Activated CD4-positive, alpha-beta memory T cell treated with anti-CD3 and anti-CD28 coated beads for 36 hours (primary cell): ENCODE measurements around the gene OR10V1. TPM values are rescaled to one million over a fixed set of nuclear protein-coding genes. Genes with fewer than 3 reads are reported as not detected.

Experiments
- CTCF ChIA-PET: fragments of 350-600 bp; sonication (Branson Sonifier 250); formaldehyde crosslinking; loops from one replicate; lab custom pipeline; 2021; ENCODE audit warnings: antibody characterized with exemption, inconsistent platforms; lab: Charles Lee
- POLR2A ChIA-PET: fragments of 350-600 bp; sonication (Branson Sonifier 250); formaldehyde crosslinking; loops from one replicate; lab custom pipeline; 2021; ENCODE audit warnings: antibody characterized with exemption; lab: Charles Lee
- DNase-seq: peaks from one replicate; pipeline ENCODE4 v3.0.0-alpha.2; 2020
- H3K27ac Mint-ChIP-seq: one replicate; pipeline ENCODE4 v1.8.0; 2021; ENCODE audit warnings: mixed read lengths
- H3K27me3 Mint-ChIP-seq: one replicate; pipeline ENCODE4 v1.8.0; 2021; ENCODE audit warnings: mixed read lengths
- H3K36me3 Mint-ChIP-seq: one replicate; pipeline ENCODE4 v1.8.0; 2021; ENCODE audit warnings: mixed read lengths
- H3K4me1 Mint-ChIP-seq: one replicate; pipeline ENCODE4 v1.8.0; 2021; ENCODE audit warnings: low read depth, mixed read lengths
- H3K4me3 Mint-ChIP-seq: one replicate; pipeline ENCODE4 v1.8.0; 2021; ENCODE audit warnings: mild to moderate bottlenecking, mixed read lengths
- H3K9me3 Mint-ChIP-seq: one replicate; pipeline ENCODE4 v1.8.0; 2021; ENCODE audit warnings: mixed read lengths
- intact Hi-C: fragments of 100-400 bp; cut with micrococcal nuclease; formaldehyde crosslinking; loops from one replicate; pipeline ENCODE4 v1.15.1; 2023
- total RNA-seq, 2 experiments: library from RNA; stranded (reverse); gene quantifications; one replicate each; pipeline ENCODE4 v1.2.3, GENCODE V29; 2021

Gene OR10V1
- total RNA-seq, 2 experiments from 2014 or later = not detected

GRCh38 chr11:59678813-59679165, 34.9 kb downstream of the OR10V1 start:
- POLR2A ChIA-PET = no interaction called here
- CTCF ChIA-PET = no interaction called here
- Mint-ChIP-seq H3K36me3 (no peaks in the 10 kb centered on the region), H3K4me1 (no peaks in the 10 kb centered on the region), H3K4me3 (no peak overlapping the region), H3K27ac (no peak overlapping the region), H3K9me3 (no peaks in the 10 kb centered on the region), H3K27me3 (peaks cover 9% of the 10 kb centered on the region)
- intact Hi-C loops = no loop called here
- DNase-seq = no peak

- CTCF ChIA-PET = interaction anchor here (1.3 to 1.4 kb wide), 2 partner anchors 9 to 13 kb away, joined by 3 to 5 read pairs; partner anchors contain the start of gene PATL1
- DNase-seq = no peak
Measured at GRCh38 chr11:59678118-59678812, 35.4 kb downstream of the OR10V1 start.

GRCh38 chr11:59676205-59676604, 37.4 kb downstream of the OR10V1 start:
- ChIA-PET POLR2A (no interaction called here), CTCF (no interaction called here)
- no peak overlapping the region for H3K27ac Mint-ChIP-seq
- H3K36me3 Mint-ChIP-seq = no peaks in the 10 kb centered on the region
- intact Hi-C loops = no loop called here
- no peaks in the 10 kb centered on the region for H3K4me1 Mint-ChIP-seq
- H3K27me3 Mint-ChIP-seq = peaks cover 2% of the 10 kb centered on the region
- DNase-seq = no peak
- no peak overlapping the region for H3K4me3 Mint-ChIP-seq
- H3K9me3 Mint-ChIP-seq = no peaks in the 10 kb centered on the region

More at GRCh38 chr11:59678118-59678812, 35.4 kb downstream of the OR10V1 start:
- Mint-ChIP-seq H3K27me3 (peaks cover 9% of the 10 kb centered on the region), H3K36me3 (no peaks in the 10 kb centered on the region), H3K9me3 (no peaks in the 10 kb centered on the region), H3K4me1 (no peaks in the 10 kb centered on the region), H3K27ac (no peak overlapping the region), H3K4me3 (no peak overlapping the region)
- POLR2A ChIA-PET = interaction anchor here (1.2 kb wide), 1 partner anchor 12 kb away, joined by 4 read pairs; no protein-coding TSS in a partner anchor
- intact Hi-C loops = no loop called here

GRCh38 chr11:59674291-59674690, 39.4 kb downstream of the OR10V1 start:
- H3K27ac Mint-ChIP-seq = no peak overlapping the region
- ChIA-PET POLR2A (no interaction called here), CTCF (interaction anchor here (0.9 kb wide), 1 partner anchor 8 kb away, joined by 3 read pairs; no protein-coding TSS in a partner anchor)
- H3K9me3 Mint-ChIP-seq = no peaks in the 10 kb centered on the region
- intact Hi-C loops = no loop called here
- H3K27me3 Mint-ChIP-seq = peaks cover 2% of the 10 kb centered on the region
- H3K4me3 Mint-ChIP-seq = no peak overlapping the region
- H3K4me1 Mint-ChIP-seq = peaks cover 8% of the 10 kb centered on the region
- no peak for DNase-seq
- H3K36me3 Mint-ChIP-seq = no peaks in the 10 kb centered on the region

- ChIA-PET POLR2A (no interaction called here), CTCF (interaction anchor here (0.9 kb wide), 1 partner anchor 9 kb away, joined by 3 read pairs; no protein-coding TSS in a partner anchor)
- Mint-ChIP-seq H3K36me3 (no peaks in the 10 kb centered on the region), H3K4me1 (peaks cover 8% of the 10 kb centered on the region), H3K4me3 (no peak overlapping the region), H3K27ac (no peak overlapping the region), H3K9me3 (no peaks in the 10 kb centered on the region), H3K27me3 (no peaks in the 10 kb centered on the region)
- no peak for DNase-seq
- intact Hi-C loops = no loop called here
Measured at GRCh38 chr11:59673291-59673690, 40.4 kb downstream of the OR10V1 start.

GRCh38 chr11:59671471-59671870, 42.2 kb downstream of the OR10V1 start:
- H3K9me3 Mint-ChIP-seq = no peaks in the 10 kb centered on the region
- ChIA-PET CTCF (interaction anchor here (0.5 to 1.4 kb wide), 3 partner anchors 130 to 134 kb away, joined by 3 to 5 read pairs (median 4); no protein-coding TSS in a partner anchor), POLR2A (no interaction called here)
- no peak overlapping the region for H3K4me3 Mint-ChIP-seq
- intact Hi-C loops = no loop called here
- no peak overlapping the region for H3K27ac Mint-ChIP-seq
- H3K36me3 Mint-ChIP-seq = peaks cover 11% of the 10 kb centered on the region
- H3K27me3 Mint-ChIP-seq = no peaks in the 10 kb centered on the region
- DNase-seq = no peak
- peaks cover 25% of the 10 kb centered on the region for H3K4me1 Mint-ChIP-seq

- peaks cover 36% of the 10 kb centered on the region for H3K4me1 Mint-ChIP-seq
- ChIA-PET POLR2A (interaction anchor here (0.6 to 2.0 kb wide), 8 partner anchors 24 to 1149 kb away, joined by 3 to 23 read pairs (median 4); partner anchors contain the start of gene OSBP), CTCF (interaction anchor here (0.6 to 2.0 kb wide), 8 partner anchors 8 to 132 kb away, joined by 3 to 12 read pairs (median 5); partner anchors contain the start of gene OSBP)
- H3K4me3 Mint-ChIP-seq = peak overlapping the region; percentile 95
- H3K9me3 Mint-ChIP-seq = no peaks in the 10 kb centered on the region
- peaks cover 21% of the 10 kb centered on the region for H3K36me3 Mint-ChIP-seq
- H3K27me3 Mint-ChIP-seq = no peaks in the 10 kb centered on the region
- intact Hi-C loops = loop anchor here (1.0 to 10.0 kb wide), 7 partner anchors 53 to 1091 kb away; partner anchors contain the start of genes FAM111A, MRPL16 and ZFP91
- DNase-seq = no peak
- H3K27ac Mint-ChIP-seq = peak overlapping the region; percentile 97
Measured at GRCh38 chr11:59669611-59670009, 44.0 kb downstream of the OR10V1 start.

GRCh38 chr11:59668950-59669610, 44.6 kb downstream of the OR10V1 start, which contains the start of gene PATL1:
TSS of gene PATL1 (minus strand) at chr11:59669037. CDS start at chr11:59668895, 142 bp downstream.
- peaks cover 39% of the 10 kb centered on the region for H3K4me1 Mint-ChIP-seq
- peak within 1 kb of the TSS; percentile 97 for H3K27ac Mint-ChIP-seq
- peak; percentile 99 for DNase-seq
- ChIA-PET CTCF (interaction anchor here (0.6 to 2.0 kb wide), 8 partner anchors 8 to 132 kb away, joined by 3 to 12 read pairs (median 5); partner anchors contain the start of gene OSBP), POLR2A (interaction anchor here (0.6 to 2.0 kb wide), 7 partner anchors 23 to 1150 kb away, joined by 3 to 23 read pairs (median 4); partner anchors contain the start of gene OSBP)
- peaks cover 24% of the 10 kb centered on the region for H3K36me3 Mint-ChIP-seq
- peak within 1 kb of the TSS; percentile 95 for H3K4me3 Mint-ChIP-seq
- H3K9me3 Mint-ChIP-seq = no peaks in the 10 kb centered on the region
- intact Hi-C loops = loop anchor here (1.0 to 10.0 kb wide), 7 partner anchors 53 to 1090 kb away; partner anchors contain the start of genes FAM111A, MRPL16 and ZFP91
- no peaks in the 10 kb centered on the region for H3K27me3 Mint-ChIP-seq

- peak overlapping the region; percentile 92 for H3K27ac Mint-ChIP-seq
- H3K27me3 Mint-ChIP-seq = no peaks in the 10 kb centered on the region
- CTCF ChIA-PET = interaction anchor here (0.9 to 2.0 kb wide), 7 partner anchors 9 to 133 kb away, joined by 3 to 12 read pairs (median 5); partner anchors contain the start of gene OSBP
- DNase-seq = peak; percentile 81
- intact Hi-C loops = loop anchor here (2.0 to 10.0 kb wide), 3 partner anchors 131 to 1090 kb away; partner anchors contain the start of genes FAM111A and ZFP91
- H3K4me3 Mint-ChIP-seq = peak overlapping the region; percentile 88
- H3K9me3 Mint-ChIP-seq = no peaks in the 10 kb centered on the region
- POLR2A ChIA-PET = interaction anchor here (0.9 to 2.0 kb wide), 6 partner anchors 15 to 108 kb away, joined by 3 to 23 read pairs (median 4); partner anchors contain the start of gene OSBP
- peaks cover 26% of the 10 kb centered on the region for H3K36me3 Mint-ChIP-seq
- peaks cover 39% of the 10 kb centered on the region for H3K4me1 Mint-ChIP-seq
Measured at GRCh38 chr11:59668188-59668949, 45.3 kb downstream of the OR10V1 start.

- no peaks in the 10 kb centered on the region for H3K9me3 Mint-ChIP-seq
- DNase-seq = no peak
- H3K36me3 Mint-ChIP-seq = peaks cover 29% of the 10 kb centered on the region
- ChIA-PET POLR2A (interaction anchor here (1.4 kb wide), 1 partner anchor 15 kb away, joined by 4 read pairs; no protein-coding TSS in a partner anchor), CTCF (interaction anchor here (0.7 kb wide), 1 partner anchor 119 kb away, joined by 3 read pairs; no protein-coding TSS in a partner anchor)
- peak overlapping the region; percentile 92 for H3K27ac Mint-ChIP-seq
- no peaks in the 10 kb centered on the region for H3K27me3 Mint-ChIP-seq
- H3K4me3 Mint-ChIP-seq = peak overlapping the region; percentile 88
- peaks cover 43% of the 10 kb centered on the region for H3K4me1 Mint-ChIP-seq
- intact Hi-C loops = loop anchor here (2.0 to 10.0 kb wide), 3 partner anchors 130 to 1089 kb away; partner anchors contain the start of genes FAM111A and ZFP91
Measured at GRCh38 chr11:59667812-59668187, 45.8 kb downstream of the OR10V1 start.

GRCh38 chr11:59666969-59667368, 46.7 kb downstream of the OR10V1 start:
- ChIA-PET CTCF (interaction anchor here (0.7 kb wide), 1 partner anchor 118 kb away, joined by 3 read pairs; no protein-coding TSS in a partner anchor), POLR2A (no interaction called here)
- intact Hi-C loops = loop anchor here (5.0 to 10.0 kb wide), 2 partner anchors 130 to 522 kb away; partner anchors contain the start of gene FAM111A
- no peak for DNase-seq
- Mint-ChIP-seq H3K4me1 (peaks cover 46% of the 10 kb centered on the region), H3K27me3 (no peaks in the 10 kb centered on the region), H3K4me3 (peak overlapping the region; percentile 17), H3K27ac (peak overlapping the region; percentile 39), H3K36me3 (peaks cover 32% of the 10 kb centered on the region), H3K9me3 (no peaks in the 10 kb centered on the region)
